CD4-positive, alpha-beta T cell (primary cell): ENCODE measurements around the gene MAPRE2. TPM values are rescaled to one million over a fixed set of nuclear protein-coding genes. Genes with fewer than 3 reads are reported as not detected.

ENCODE experiments used
- ATAC-seq: fragments of 200-7000 bp; cut with Tn5 transposase; one replicate; pipeline ENCODE4 v1.10.0; 2022; ENCODE audit warnings: mild to moderate bottlenecking; ENCODE audit not compliant: poor library complexity
- CTCF ChIA-PET: fragments of 350-600 bp; sonication (Branson Sonifier 250); formaldehyde crosslinking; loops from one replicate; lab custom pipeline; 2021; ENCODE audit warnings: antibody characterized with exemption, inconsistent platforms; lab: Charles Lee
- POLR2A ChIA-PET: fragments of 350-600 bp; sonication (Branson Sonifier 250); formaldehyde crosslinking; loops from one replicate; lab custom pipeline; 2021; ENCODE audit warnings: antibody characterized with exemption, inconsistent platforms; lab: Charles Lee
- DNase-seq, 14 experiments: peaks; one replicate each; pipeline ENCODE4 v3.0.0-alpha.2; 2013 to 2020; ENCODE audit warnings: mixed read lengths in 2 of 14
- H3K27ac ChIP-seq, 2 donors: one replicate each; pipeline versions ENCODE4 v1.5.1 to v1.7.0; 2013; ENCODE audit warnings: low read length in 2 of 2, low read depth in 1 of 2, mild to moderate bottlenecking in 1 of 2
- H3K27me3 ChIP-seq, 2 experiments: 1 replicate in 1 of 2; 2 replicates in 1 of 2; pipeline versions ENCODE4 v1.6.1 to v1.7.0; 2013; ENCODE audit warnings: low read length in 2 of 2, control low read depth in 1 of 2, mild to moderate bottlenecking in 1 of 2, moderate library complexity in 1 of 2; ENCODE audit not compliant: insufficient read depth in 2 of 2, control insufficient read depth in 1 of 2
- H3K36me3 ChIP-seq: one replicate; pipeline ENCODE4 v1.6.1; 2013; ENCODE audit warnings: low read length, control low read depth; ENCODE audit not compliant: insufficient read depth
- H3K4me1 ChIP-seq: one replicate; pipeline ENCODE4 v1.6.1; 2013; ENCODE audit warnings: low read length, control low read depth; ENCODE audit not compliant: insufficient read depth
- H3K4me3 ChIP-seq: one replicate; pipeline ENCODE4 v1.5.1; 2013; ENCODE audit warnings: mild to moderate bottlenecking, low read length, moderate library complexity
- H3K9me3 ChIP-seq, 2 experiments: 1 replicate in 1 of 2; 2 replicates in 1 of 2; pipeline versions ENCODE4 v1.6.1 to v1.7.0; 2013; ENCODE audit warnings: low read length in 2 of 2, mild to moderate bottlenecking in 2 of 2, control low read depth in 1 of 2, moderate library complexity in 1 of 2; ENCODE audit not compliant: control insufficient read depth in 1 of 2, insufficient read depth in 1 of 2
- H3K27ac Mint-ChIP-seq: one replicate; pipeline ENCODE4 v1.8.0; 2020; ENCODE audit warnings: mixed read lengths
- H3K27me3 Mint-ChIP-seq: one replicate; pipeline ENCODE4 v1.8.0; 2021; ENCODE audit warnings: mixed read lengths
- H3K36me3 Mint-ChIP-seq: one replicate; pipeline ENCODE4 v1.8.0; 2021; ENCODE audit warnings: low read depth, mixed read lengths
- H3K4me1 Mint-ChIP-seq: one replicate; pipeline ENCODE4 v1.8.0; 2021; ENCODE audit warnings: low read depth, mixed read lengths
- H3K4me3 Mint-ChIP-seq: one replicate; pipeline ENCODE4 v1.8.0; 2020; ENCODE audit warnings: mild to moderate bottlenecking, mixed read lengths
- H3K9me3 Mint-ChIP-seq: one replicate; pipeline ENCODE4 v1.8.0; 2020; ENCODE audit warnings: mixed read lengths
- CTCF ChIP-seq: fragments of 200-600 bp; IDR thresholded peaks from one replicate; pipeline ENCODE4 v1.8.0; 2022; ENCODE audit warnings: antibody characterized with exemption, mild to moderate bottlenecking
- intact Hi-C, 2 experiments: fragments of 100-400 bp; cut with DNase I in 1 of 2; cut with micrococcal nuclease in 1 of 2; formaldehyde crosslinking; loops; one replicate each; pipeline versions ENCODE4 v1.15.1 to v1.9.0; 2023 to 2025; cut with DNase I, micrococcal nuclease
- total RNA-seq, 174 experiments: library from RNA in 2 of 174; stranded (reverse) in 2 of 174; gene quantifications; one replicate each; pipeline ENCODE4 v1.2.3 and lab custom pipeline; 2021 to 2026

Gene MAPRE2
- total RNA-seq, 2 experiments from 2014 or later, result 108 to 112 TPM

GRCh38 chr18:35087726-35088125, 46.5 kb downstream of the MAPRE2 start:
- no peak for DNase-seq
- peaks cover 2% of the 10 kb centered on the region for H3K36me3 ChIP-seq
- Mint-ChIP-seq H3K4me3 (no peak overlapping the region), H3K27me3 (no peaks in the 10 kb centered on the region), H3K27ac (no peak overlapping the region), H3K4me1 (peaks cover 62% of the 10 kb centered on the region), H3K9me3 (no peaks in the 10 kb centered on the region), H3K36me3 (peaks cover 45% of the 10 kb centered on the region)
- intact Hi-C loops, result loop anchor here in 1 of 2 experiments (5.0 kb wide), 1 partner anchor 45 kb away; the partner anchor contains the start of gene MAPRE2
- ChIA-PET POLR2A (interaction anchor here (1.0 kb wide), 1 partner anchor 54 kb away, joined by 3 read pairs; no protein-coding TSS in a partner anchor), CTCF (no interaction called here)
- no peaks in the 10 kb centered on the region for H3K9me3 ChIP-seq
- ATAC-seq, result no peak
- TF ChIP-seq CTCF, result no peak
- no peak overlapping the region for H3K4me3 ChIP-seq
- H3K27me3 ChIP-seq, result no peaks in the 10 kb centered on the region
- no peaks in the 10 kb centered on the region for H3K4me1 ChIP-seq
- H3K27ac ChIP-seq, result no peak overlapping the region

GRCh38 chr18:35088921-35089320, 47.7 kb downstream of the MAPRE2 start:
- Histone ChIP-seq H3K27ac (no peak overlapping the region), H3K9me3 (no peaks in the 10 kb centered on the region), H3K36me3 (no peaks in the 10 kb centered on the region), H3K27me3 (no peaks in the 10 kb centered on the region), H3K4me3 (no peak overlapping the region), H3K4me1 (no peaks in the 10 kb centered on the region)
- peaks cover 63% of the 10 kb centered on the region for H3K4me1 Mint-ChIP-seq
- H3K9me3 Mint-ChIP-seq, result no peaks in the 10 kb centered on the region
- intact Hi-C loops, result loop anchor here in 1 of 2 experiments (5.0 kb wide), 1 partner anchor 47 kb away; the partner anchor contains the start of gene MAPRE2
- DNase-seq (no peak), ATAC-seq (no peak)
- CTCF ChIA-PET, result no interaction called here
- H3K36me3 Mint-ChIP-seq, result peaks cover 39% of the 10 kb centered on the region
- no peaks in the 10 kb centered on the region for H3K27me3 Mint-ChIP-seq
- H3K4me3 Mint-ChIP-seq, result no peak overlapping the region
- POLR2A ChIA-PET, result no interaction called here
- TF ChIP-seq CTCF, result no peak
- H3K27ac Mint-ChIP-seq, result no peak overlapping the region

GRCh38 chr18:35089382-35089781, 48.2 kb downstream of the MAPRE2 start:
- intact Hi-C loops, result loop anchor here in 1 of 2 experiments (5.0 kb wide), 1 partner anchor 47 kb away; the partner anchor contains the start of gene MAPRE2
- CTCF ChIA-PET, result no interaction called here
- H3K27ac Mint-ChIP-seq, result no peak overlapping the region
- H3K27me3 ChIP-seq, result no peaks in the 10 kb centered on the region
- no peaks in the 10 kb centered on the region for H3K9me3 Mint-ChIP-seq
- H3K4me3 Mint-ChIP-seq, result no peak overlapping the region
- no peak for DNase-seq
- TF ChIP-seq CTCF, result no peak
- H3K4me1 Mint-ChIP-seq, result peaks cover 64% of the 10 kb centered on the region
- H3K4me3 ChIP-seq, result no peak overlapping the region
- POLR2A ChIA-PET, result no interaction called here
- ATAC-seq, result no peak
- H3K36me3 ChIP-seq, result no peaks in the 10 kb centered on the region
- H3K4me1 ChIP-seq, result no peaks in the 10 kb centered on the region
- no peak overlapping the region for H3K27ac ChIP-seq
- no peaks in the 10 kb centered on the region for H3K27me3 Mint-ChIP-seq
- no peaks in the 10 kb centered on the region for H3K9me3 ChIP-seq
- peaks cover 38% of the 10 kb centered on the region for H3K36me3 Mint-ChIP-seq
